ENCODE measurements around the gene PROSER3. TPM values are rescaled to one million over a fixed set of nuclear protein-coding genes. Genes with fewer than 3 reads are reported as not detected.

PROSER3 gene
- total and polyA plus RNA-seq, 2 of the 13 experiments (the other 11 are each of a cell fraction or from before 2014, with no cell fraction given), result 5.1 to 5.7 TPM

GRCh38 chr19:35813043-35813890 lies 55.3 kb downstream of the PROSER3 start (continued):
- TF ChIP-seq, protein P1, sequence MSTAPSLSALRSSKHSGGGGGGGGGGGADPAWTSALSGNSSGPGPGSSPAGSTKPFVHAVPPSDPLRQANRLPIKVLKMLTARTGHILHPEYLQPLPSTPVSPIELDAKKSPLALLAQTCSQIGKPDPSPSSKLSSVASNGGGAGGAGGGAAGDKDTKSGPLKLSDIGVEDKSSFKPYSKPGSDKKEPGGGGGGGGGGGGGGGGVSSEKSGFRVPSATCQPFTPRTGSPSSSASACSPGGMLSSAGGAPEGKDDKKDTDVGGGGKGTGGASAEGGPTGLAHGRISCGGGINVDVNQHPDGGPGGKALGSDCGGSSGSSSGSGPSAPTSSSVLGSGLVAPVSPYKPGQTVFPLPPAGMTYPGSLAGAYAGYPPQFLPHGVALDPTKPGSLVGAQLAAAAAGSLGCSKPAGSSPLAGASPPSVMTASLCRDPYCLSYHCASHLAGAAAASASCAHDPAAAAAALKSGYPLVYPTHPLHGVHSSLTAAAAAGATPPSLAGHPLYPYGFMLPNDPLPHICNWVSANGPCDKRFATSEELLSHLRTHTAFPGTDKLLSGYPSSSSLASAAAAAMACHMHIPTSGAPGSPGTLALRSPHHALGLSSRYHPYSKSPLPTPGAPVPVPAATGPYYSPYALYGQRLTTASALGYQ (CRISPR knock-in tag; IDR thresholded peaks at IDR 0.05), result no peak
- TF ChIP-seq, protein P2, sequence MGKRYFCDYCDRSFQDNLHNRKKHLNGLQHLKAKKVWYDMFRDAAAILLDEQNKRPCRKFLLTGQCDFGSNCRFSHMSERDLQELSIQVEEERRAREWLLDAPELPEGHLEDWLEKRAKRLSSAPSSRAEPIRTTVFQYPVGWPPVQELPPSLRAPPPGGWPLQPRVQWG (CRISPR knock-in tag; IDR thresholded peaks at IDR 0.05; ENCODE audit: borderline replicate concordance, low read depth), result no peak
- TF ChIP-seq LCORL (IDR thresholded peaks at IDR 0.05), result no peak
- TF ChIP-seq LCORL (CRISPR knock-in tag; IDR thresholded peaks at IDR 0.05), result 0 out of 2 replicates have a peak, but pooled peaks have one; percentile 8
- no peak for TF ChIP-seq ZNF883 (CRISPR knock-in tag; IDR thresholded peaks at IDR 0.05; ENCODE audit: not compliant biosample characterization)
- TF ChIP-seq SRF (IDR thresholded peaks at IDR 0.05; ENCODE audit: low read depth, low read length), result 0 out of 2 replicates have a peak, but pooled peaks have one; percentile 19
- TF ChIP-seq DDIT3 (CRISPR knock-in tag; IDR thresholded peaks at IDR 0.05), result no peak
- no peak for TF ChIP-seq ETV5 (CRISPR knock-in tag; IDR thresholded peaks at IDR 0.05; ENCODE audit: borderline replicate concordance)
- no peak for TF ChIP-seq ZNF142 (CRISPR knock-in tag; IDR thresholded peaks at IDR 0.05)
- TF ChIP-seq ZNF513 (CRISPR knock-in tag; conservative IDR thresholded peaks at IDR 0.05), result no peak
- no peak for TF ChIP-seq CBFB (CRISPR knock-in tag; IDR thresholded peaks at IDR 0.05)
- no peak for TF ChIP-seq FOXA3 (CRISPR knock-in tag; IDR thresholded peaks at IDR 0.05)
- no peak for TF ChIP-seq ZNF629 (CRISPR knock-in tag; conservative IDR thresholded peaks at IDR 0.05)
- TF ChIP-seq NR3C1 (CRISPR knock-in tag; IDR thresholded peaks at IDR 0.05), result no peak
- no peak for TF ChIP-seq NFATC3 (CRISPR knock-in tag; IDR thresholded peaks at IDR 0.05)
- TF ChIP-seq GZF1 (CRISPR knock-in tag; IDR thresholded peaks at IDR 0.05), result no peak
- no peak for TF ChIP-seq SNRNP70 (IDR thresholded peaks at IDR 0.05; ENCODE audit: low read depth, low read length)
- TF ChIP-seq ZFP41 (CRISPR knock-in tag; IDR thresholded peaks at IDR 0.05; ENCODE audit: borderline replicate concordance), result no peak
- TF ChIP-seq DPF2 (CRISPR knock-in tag; IDR thresholded peaks at IDR 0.05; ENCODE audit: borderline replicate concordance, low read depth), result peak; percentile 3; the same call in 1 of the 2 replicates

All from HepG2 (cell line).